Measurements from ENCODE around the gene EPHA7.

The EPHA7 gene

DNA sequence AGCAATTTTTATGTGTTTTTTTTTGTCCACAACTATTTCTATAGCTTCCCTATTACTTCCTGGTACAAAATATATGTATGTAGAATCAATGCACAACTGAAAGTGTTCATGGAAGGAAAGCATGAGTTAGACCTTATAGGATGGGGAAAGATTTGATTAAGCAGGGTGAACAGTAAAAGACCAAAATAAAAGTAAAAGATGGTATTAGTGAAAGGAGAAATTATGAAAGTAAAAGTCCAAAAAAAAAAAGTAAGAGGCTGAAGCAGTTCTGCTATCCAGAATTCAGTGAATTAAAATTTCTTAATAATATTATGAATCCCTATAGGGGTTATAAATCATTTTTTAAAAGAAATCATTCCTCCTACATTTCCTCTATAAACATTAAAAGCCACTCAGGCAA lies 114.3 kb downstream of the EPHA7 start:
- no peaks in the 10 kb centered on the region for H3K9me3 ChIP-seq (ENCODE audit: low read depth, low read length)
- no peak for DNase-seq (ENCODE audit: low read depth, low spot score)
- no peak overlapping the region for H3K9ac ChIP-seq (ENCODE audit: insufficient read length)
- no peak overlapping the region for H3K4me3 ChIP-seq
- H3K27ac ChIP-seq: no peak overlapping the region
- TF ChIP-seq EZH2 (IDR thresholded peaks at IDR 0.05): no peak
- TF ChIP-seq POLR2AphosphoS5 (IDR thresholded peaks at IDR 0.05; ENCODE audit: borderline replicate concordance, low read depth, low read length): no peak
- no peak for TF ChIP-seq FOXP2 (optimal IDR thresholded peaks at IDR 0.05; ENCODE audit: control extremely low read depth, extremely low read length, insufficient read depth)
- no peaks in the 10 kb centered on the region for H3K36me3 ChIP-seq (ENCODE audit: insufficient read depth, low read length)

- Histone ChIP-seq H3K27ac (no peak overlapping the region), H3K9ac (ENCODE audit: insufficient read length) (no peak overlapping the region), H3K9me3 (ENCODE audit: low read depth, low read length) (no peaks in the 10 kb centered on the region), H3K36me3 (ENCODE audit: insufficient read depth, low read length) (no peaks in the 10 kb centered on the region), H3K4me3 (no peak overlapping the region)
- no peak for DNase-seq (ENCODE audit: low read depth, low spot score)
- TF ChIP-seq EZH2 (IDR thresholded peaks at IDR 0.05) (no peak), FOXP2 (optimal IDR thresholded peaks at IDR 0.05; ENCODE audit: control extremely low read depth, extremely low read length, insufficient read depth) (no peak), POLR2AphosphoS5 (IDR thresholded peaks at IDR 0.05; ENCODE audit: borderline replicate concordance, low read depth, low read length) (no peak)
Observed at GRCh38 chr6:93304505-93304904, 114.9 kb downstream of the EPHA7 start.

DNA sequence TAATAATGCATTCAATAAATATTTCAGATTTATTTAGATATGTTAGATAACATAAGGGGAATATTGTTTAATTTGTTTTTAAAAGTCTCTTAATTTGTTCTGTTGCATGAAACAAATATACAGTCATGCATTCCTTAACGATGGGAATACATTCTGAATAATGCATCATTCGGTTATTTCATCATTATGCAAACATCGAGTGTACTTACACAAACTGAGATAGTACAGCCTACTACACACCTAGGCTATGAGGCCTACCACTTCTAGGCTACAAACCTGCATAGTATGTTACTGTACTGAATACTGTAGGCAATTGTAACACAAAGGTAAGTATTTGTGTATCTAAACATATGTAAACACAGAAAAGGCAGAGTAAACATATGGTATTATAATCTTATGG lies 118.7 kb downstream of the EPHA7 start:
- H3K4me3 ChIP-seq: no peak overlapping the region
- DNase-seq (ENCODE audit: low read depth, low spot score): no peak
- no peak overlapping the region for H3K27ac ChIP-seq
- no peak overlapping the region for H3K9ac ChIP-seq (ENCODE audit: insufficient read length)
- H3K9me3 ChIP-seq (ENCODE audit: low read depth, low read length): no peaks in the 10 kb centered on the region
- H3K36me3 ChIP-seq (ENCODE audit: insufficient read depth, low read length): no peaks in the 10 kb centered on the region
- TF ChIP-seq EZH2 (IDR thresholded peaks at IDR 0.05): no peak
- no peak for TF ChIP-seq FOXP2 (optimal IDR thresholded peaks at IDR 0.05; ENCODE audit: control extremely low read depth, extremely low read length, insufficient read depth)
- TF ChIP-seq POLR2AphosphoS5 (IDR thresholded peaks at IDR 0.05; ENCODE audit: borderline replicate concordance, low read depth, low read length): no peak

DNA sequence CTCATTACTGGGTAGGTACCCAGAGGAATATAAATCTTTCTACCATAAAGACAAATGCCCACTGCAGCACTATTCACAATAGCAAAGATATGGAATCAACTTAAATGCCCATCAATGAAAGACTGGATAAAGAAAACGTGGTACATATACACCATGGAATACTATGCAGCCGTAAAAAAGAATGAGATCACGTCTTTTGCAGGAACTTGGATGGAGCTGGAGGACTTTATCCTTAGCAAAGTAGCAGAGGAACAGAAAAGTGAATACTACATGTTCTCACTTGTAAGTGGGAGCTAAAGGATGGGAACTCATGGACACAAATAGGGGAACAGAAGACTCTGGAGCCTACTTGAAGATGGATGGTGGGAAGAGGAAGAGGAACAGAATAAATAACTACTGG lies 119.7 kb downstream of the EPHA7 start:
- H3K27ac ChIP-seq: no peak overlapping the region
- no peaks in the 10 kb centered on the region for H3K36me3 ChIP-seq (ENCODE audit: insufficient read depth, low read length)
- no peak for TF ChIP-seq FOXP2 (optimal IDR thresholded peaks at IDR 0.05; ENCODE audit: control extremely low read depth, extremely low read length, insufficient read depth)
- no peak for TF ChIP-seq EZH2 (IDR thresholded peaks at IDR 0.05)
- TF ChIP-seq POLR2AphosphoS5 (IDR thresholded peaks at IDR 0.05; ENCODE audit: borderline replicate concordance, low read depth, low read length): no peak

DNA sequence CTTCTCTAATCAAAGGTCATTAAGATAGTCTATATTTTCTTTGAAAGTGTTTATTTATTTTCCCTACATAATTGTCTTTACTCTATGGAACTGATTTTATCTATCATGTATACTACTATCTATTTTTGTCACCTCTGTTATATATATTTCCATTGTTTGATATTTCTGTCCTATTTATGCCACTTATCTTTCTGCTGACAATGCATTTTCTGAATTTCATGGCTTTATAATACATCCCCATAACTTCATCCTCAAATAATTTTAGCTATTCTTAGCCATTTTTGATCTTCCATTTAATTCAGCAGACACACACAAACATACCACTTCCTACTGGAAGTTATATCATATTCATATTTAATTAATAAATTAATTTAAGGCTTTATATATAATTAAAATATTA lies 123.7 kb downstream of the EPHA7 start:
- no peaks in the 10 kb centered on the region for H3K36me3 ChIP-seq (ENCODE audit: insufficient read depth, low read length)
- no peaks in the 10 kb centered on the region for H3K9me3 ChIP-seq (ENCODE audit: low read depth, low read length)
- TF ChIP-seq EZH2 (IDR thresholded peaks at IDR 0.05) (no peak), POLR2AphosphoS5 (IDR thresholded peaks at IDR 0.05; ENCODE audit: borderline replicate concordance, low read depth, low read length) (no peak), FOXP2 (optimal IDR thresholded peaks at IDR 0.05; ENCODE audit: control extremely low read depth, extremely low read length, insufficient read depth) (no peak)
- no peak overlapping the region for H3K4me3 ChIP-seq
- H3K27ac ChIP-seq: no peak overlapping the region
- DNase-seq (ENCODE audit: low read depth, low spot score): no peak
- no peak overlapping the region for H3K9ac ChIP-seq (ENCODE audit: insufficient read length)

More for the DNA sequence above, 119.7 kb downstream of the EPHA7 start:
- Histone ChIP-seq H3K9me3 (ENCODE audit: low read depth, low read length) (no peaks in the 10 kb centered on the region), H3K9ac (ENCODE audit: insufficient read length) (no peak overlapping the region), H3K4me3 (no peak overlapping the region)
- no peak for DNase-seq (ENCODE audit: low read depth, low spot score)

DNA sequence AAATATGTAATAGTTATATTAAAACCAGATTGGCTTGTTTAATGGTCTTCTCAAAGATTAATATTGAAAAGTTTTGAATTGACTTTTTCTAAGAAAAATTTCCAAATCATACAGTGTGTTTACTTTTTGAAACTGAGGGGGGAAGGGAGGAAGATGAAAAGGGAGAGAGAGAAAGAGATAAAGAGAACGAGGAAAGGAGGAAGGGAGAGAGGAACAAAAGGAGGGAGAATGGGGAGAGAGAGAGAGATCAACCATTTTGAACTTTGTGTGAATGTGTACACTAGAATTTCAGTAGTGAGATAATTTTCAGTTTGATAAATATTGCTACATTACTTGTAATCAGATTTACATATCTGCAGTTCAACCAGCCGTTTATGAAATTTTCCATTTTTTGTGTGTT lies 124.5 kb downstream of the EPHA7 start:
- no peak for TF ChIP-seq FOXP2 (optimal IDR thresholded peaks at IDR 0.05; ENCODE audit: control extremely low read depth, extremely low read length, insufficient read depth)
- no peak for TF ChIP-seq POLR2AphosphoS5 (IDR thresholded peaks at IDR 0.05; ENCODE audit: borderline replicate concordance, low read depth, low read length)
- TF ChIP-seq EZH2 (IDR thresholded peaks at IDR 0.05): no peak
- no peaks in the 10 kb centered on the region for H3K36me3 ChIP-seq (ENCODE audit: insufficient read depth, low read length)

GRCh38 chr6:93293872-93294271 lies 125.5 kb downstream of the EPHA7 start:
- H3K9me3 ChIP-seq (ENCODE audit: low read depth, low read length): no peaks in the 10 kb centered on the region
- TF ChIP-seq FOXP2 (optimal IDR thresholded peaks at IDR 0.05; ENCODE audit: control extremely low read depth, extremely low read length, insufficient read depth): no peak
- no peak for TF ChIP-seq EZH2 (IDR thresholded peaks at IDR 0.05)
- no peak overlapping the region for H3K27ac ChIP-seq
- no peaks in the 10 kb centered on the region for H3K36me3 ChIP-seq (ENCODE audit: insufficient read depth, low read length)
- H3K9ac ChIP-seq (ENCODE audit: insufficient read length): no peak overlapping the region
- H3K4me3 ChIP-seq: no peak overlapping the region
- DNase-seq (ENCODE audit: low read depth, low spot score): no peak

More for the DNA sequence above, 124.5 kb downstream of the EPHA7 start:
- no peak overlapping the region for H3K27ac ChIP-seq
- no peak overlapping the region for H3K4me3 ChIP-seq
- H3K9me3 ChIP-seq (ENCODE audit: low read depth, low read length): no peaks in the 10 kb centered on the region
- no peak overlapping the region for H3K9ac ChIP-seq (ENCODE audit: insufficient read length)
- no peak for DNase-seq (ENCODE audit: low read depth, low spot score)

DNA sequence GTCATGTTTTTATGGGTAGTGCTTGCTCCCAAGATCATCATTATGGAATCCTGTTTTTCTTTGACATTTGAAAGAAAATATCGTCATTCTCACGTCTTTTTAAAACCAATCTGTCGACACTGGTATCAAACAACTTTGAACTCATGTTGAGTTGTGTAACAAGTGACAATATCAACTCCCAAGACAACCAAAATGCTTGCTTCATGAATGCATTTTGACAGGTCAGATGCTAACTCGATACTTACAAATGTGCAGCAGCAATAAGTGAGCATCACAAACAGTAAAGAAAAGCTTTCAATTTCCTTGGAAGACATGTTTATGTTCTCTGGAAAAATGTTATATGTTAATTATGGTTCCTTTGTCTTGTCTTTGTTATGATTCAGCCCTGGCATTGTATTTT lies 125.9 kb downstream of the EPHA7 start:
- TF ChIP-seq FOXP2 (optimal IDR thresholded peaks at IDR 0.05; ENCODE audit: control extremely low read depth, extremely low read length, insufficient read depth): no peak
- TF ChIP-seq EZH2 (IDR thresholded peaks at IDR 0.05): no peak
- no peak for TF ChIP-seq POLR2AphosphoS5 (IDR thresholded peaks at IDR 0.05; ENCODE audit: borderline replicate concordance, low read depth, low read length)
- Histone ChIP-seq H3K9ac (ENCODE audit: insufficient read length) (no peak overlapping the region), H3K9me3 (ENCODE audit: low read depth, low read length) (no peaks in the 10 kb centered on the region), H3K4me3 (no peak overlapping the region), H3K36me3 (ENCODE audit: insufficient read depth, low read length) (no peaks in the 10 kb centered on the region), H3K27ac (no peak overlapping the region)
- no peak for DNase-seq (ENCODE audit: low read depth, low spot score)

DNA sequence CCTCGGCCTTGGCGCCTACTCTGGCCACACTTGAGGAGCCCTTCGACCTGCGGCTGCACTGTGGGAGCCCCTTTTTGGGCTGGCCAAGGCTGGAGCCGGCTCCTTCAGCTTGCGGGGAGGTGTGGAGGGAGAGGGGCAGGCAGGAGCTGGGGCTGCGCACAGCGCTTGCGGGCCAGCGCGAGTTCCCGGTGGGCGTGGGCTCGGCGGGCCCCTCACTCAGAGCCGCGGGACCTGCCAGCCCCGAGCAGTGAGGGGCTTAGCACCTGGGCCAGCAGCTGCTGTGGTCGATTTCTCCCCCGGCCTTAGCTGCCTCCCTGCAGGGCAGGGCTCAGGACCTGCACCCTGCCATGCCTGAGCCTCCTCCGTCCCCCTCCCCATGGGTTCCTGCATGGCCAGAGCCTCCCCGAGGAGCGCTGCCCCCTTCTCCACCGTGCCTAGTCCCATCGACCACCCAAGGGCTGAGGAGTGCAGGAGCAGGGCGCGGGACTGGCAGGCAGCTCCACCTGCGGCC lies 136.8 kb downstream of the EPHA7 start:
- no peak for TF ChIP-seq POLR2AphosphoS5 (IDR thresholded peaks at IDR 0.05; ENCODE audit: borderline replicate concordance, low read depth, low read length)
- TF ChIP-seq EZH2 (IDR thresholded peaks at IDR 0.05): no peak
- no peak for TF ChIP-seq FOXP2 (optimal IDR thresholded peaks at IDR 0.05; ENCODE audit: control extremely low read depth, extremely low read length, insufficient read depth)
- DNase-seq (ENCODE audit: low read depth, low spot score): no peak
- no peak overlapping the region for H3K27ac ChIP-seq

More for the DNA sequence above, 136.8 kb downstream of the EPHA7 start:
- no peaks in the 10 kb centered on the region for H3K9me3 ChIP-seq (ENCODE audit: low read depth, low read length)
- H3K9ac ChIP-seq (ENCODE audit: insufficient read length): no peak overlapping the region
- H3K36me3 ChIP-seq (ENCODE audit: insufficient read depth, low read length): no peaks in the 10 kb centered on the region
- H3K4me3 ChIP-seq: no peak overlapping the region
